HUES48 (cell line): ENCODE results near the gene RABL3.
"Not testable (repeated sequence)": the region's sequence is repeated elsewhere in the genome, so short reads cannot be mapped to it uniquely, and the experiment has no call there.

Experiments used
- H3K27ac ChIP-seq: one replicate; pipeline ENCODE4 v1.7.0; 2013; ENCODE audit warnings: low read depth, low read length, inconsistent platforms
- H3K27me3 ChIP-seq: 2 replicates; pipeline ENCODE4 v1.6.1; 2013; ENCODE audit warnings: mild to moderate bottlenecking, low read length; ENCODE audit not compliant: control insufficient read depth, insufficient read depth
- H3K36me3 ChIP-seq: 2 replicates; pipeline ENCODE4 v1.6.1; 2013; ENCODE audit warnings: low read length; ENCODE audit not compliant: control insufficient read depth, insufficient read depth
- H3K4me1 ChIP-seq: 2 replicates; pipeline ENCODE4 v1.6.1; 2013; ENCODE audit warnings: mild to moderate bottlenecking, low read length; ENCODE audit not compliant: control insufficient read depth, insufficient read depth
- H3K4me3 ChIP-seq: 2 replicates; pipeline ENCODE4 v1.5.1; 2013; ENCODE audit warnings: mild to moderate bottlenecking, low read depth, low read length
- H3K9ac ChIP-seq: 2 replicates; pipeline ENCODE4 v1.6.1; 2013; ENCODE audit warnings: mild to moderate bottlenecking, low read depth, low read length, moderate library complexity
- H3K9me3 ChIP-seq: 2 replicates; pipeline ENCODE4 v1.6.1; 2013; ENCODE audit warnings: low read length; ENCODE audit not compliant: control insufficient read depth, insufficient read depth

Gene RABL3

DNA sequence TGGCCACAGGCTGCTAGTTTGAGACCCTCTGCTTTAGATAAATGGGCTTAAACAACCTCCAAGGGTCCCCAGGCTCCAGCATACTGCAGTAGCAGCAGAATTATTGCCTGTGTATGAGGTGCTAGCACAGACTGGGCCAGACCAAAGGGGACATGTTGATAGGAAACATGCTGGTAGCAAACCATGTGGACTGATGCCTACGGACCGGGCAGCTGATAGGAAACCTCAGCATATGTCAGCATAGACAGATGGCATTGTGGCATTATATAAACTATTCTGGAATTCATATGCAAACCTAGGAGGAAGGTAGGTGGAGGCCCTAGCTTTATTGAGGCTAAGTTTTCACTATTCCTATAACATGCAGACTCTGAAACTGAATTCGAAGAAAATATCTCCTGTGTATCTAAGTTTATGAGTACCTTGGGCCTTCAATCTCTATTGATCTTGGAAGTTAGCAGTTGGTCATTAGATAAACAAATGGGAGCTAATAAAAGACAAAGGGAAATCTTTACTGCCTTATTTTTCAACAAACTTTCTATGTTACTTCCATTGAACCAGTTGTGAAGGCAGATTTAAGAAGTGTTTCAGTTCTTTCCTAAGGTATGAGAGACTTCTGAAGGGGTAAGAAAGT is 58.5 kb downstream of the RABL3 start:
- H3K4me1 ChIP-seq = peaks cover 28% of the 10 kb centered on the region
- H3K27ac ChIP-seq = no peak overlapping the region

DNA sequence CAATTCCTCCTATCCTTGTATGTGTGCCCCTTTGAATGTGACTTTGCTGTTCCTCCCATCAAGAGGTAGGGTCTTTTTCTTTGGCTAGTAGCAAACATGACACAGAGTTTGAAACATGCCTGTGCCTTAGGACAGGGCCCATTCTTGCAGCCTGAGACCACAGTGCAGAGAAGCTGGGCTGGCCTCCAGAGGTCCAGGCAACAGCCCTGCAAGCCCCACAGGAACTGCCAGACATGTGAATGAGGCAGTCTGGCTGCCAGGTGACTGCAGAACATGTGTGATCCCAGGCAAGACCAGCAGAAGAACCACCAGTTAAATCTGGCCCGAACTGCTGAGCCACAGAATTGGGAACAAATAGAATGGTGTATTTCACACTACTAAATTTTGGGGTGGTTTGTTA is 59.1 kb downstream of the RABL3 start:
- Histone ChIP-seq H3K4me1 (peaks cover 31% of the 10 kb centered on the region), H3K27ac (no peak overlapping the region), H3K9me3 (no peaks in the 10 kb centered on the region), H3K4me3 (no peak overlapping the region), H3K9ac (no peak overlapping the region), H3K27me3 (no peaks in the 10 kb centered on the region), H3K36me3 (no peaks in the 10 kb centered on the region)

More for the DNA sequence above, 58.5 kb downstream of the RABL3 start:
- H3K36me3 ChIP-seq = no peaks in the 10 kb centered on the region
- no peak overlapping the region for H3K4me3 ChIP-seq
- H3K9ac ChIP-seq = no peak overlapping the region
- no peaks in the 10 kb centered on the region for H3K9me3 ChIP-seq
- H3K27me3 ChIP-seq = no peaks in the 10 kb centered on the region

DNA sequence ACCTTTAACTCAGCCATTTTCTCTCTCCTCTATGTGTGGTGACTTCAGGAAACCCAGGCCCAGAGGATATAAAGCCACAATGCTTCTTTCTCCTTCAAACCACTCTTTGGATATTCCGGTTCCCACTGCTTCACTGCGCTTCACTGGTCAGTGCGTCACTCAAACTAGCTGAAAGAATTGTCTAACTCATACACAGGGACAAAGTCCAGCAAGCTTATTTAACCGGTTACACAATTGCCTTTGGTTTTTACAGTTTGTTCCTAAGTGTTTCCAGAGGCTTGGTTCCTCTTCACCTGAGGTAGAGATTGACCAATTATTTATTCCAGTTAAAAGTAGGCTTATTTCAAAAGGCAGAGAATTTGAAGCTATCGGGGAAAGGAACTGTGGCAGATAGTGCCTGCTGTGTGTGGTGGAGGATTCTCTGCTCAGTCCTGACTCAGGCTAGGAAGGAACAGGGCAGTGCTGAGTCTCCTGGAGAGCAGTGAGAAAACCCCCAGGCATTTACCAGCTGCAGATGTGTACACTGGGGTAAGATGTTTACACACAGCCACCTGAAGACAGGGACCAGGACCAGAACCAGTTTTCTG is 60.1 kb downstream of the RABL3 start, which contains the start of gene HGD:
Gene HGD (minus strand): TSS at position 145 of the 587 bp plus-strand sequence. CDS start 128 bp downstream, at position 17.
- Histone ChIP-seq H3K9me3 (no peaks in the 10 kb centered on the region), H3K36me3 (no peaks in the 10 kb centered on the region), H3K9ac (no peak within 1 kb of the TSS), H3K27me3 (no peaks in the 10 kb centered on the region), H3K4me1 (peaks cover 36% of the 10 kb centered on the region), H3K4me3 (no peak within 1 kb of the TSS), H3K27ac (peak within 1 kb of the TSS; percentile 97)

DNA sequence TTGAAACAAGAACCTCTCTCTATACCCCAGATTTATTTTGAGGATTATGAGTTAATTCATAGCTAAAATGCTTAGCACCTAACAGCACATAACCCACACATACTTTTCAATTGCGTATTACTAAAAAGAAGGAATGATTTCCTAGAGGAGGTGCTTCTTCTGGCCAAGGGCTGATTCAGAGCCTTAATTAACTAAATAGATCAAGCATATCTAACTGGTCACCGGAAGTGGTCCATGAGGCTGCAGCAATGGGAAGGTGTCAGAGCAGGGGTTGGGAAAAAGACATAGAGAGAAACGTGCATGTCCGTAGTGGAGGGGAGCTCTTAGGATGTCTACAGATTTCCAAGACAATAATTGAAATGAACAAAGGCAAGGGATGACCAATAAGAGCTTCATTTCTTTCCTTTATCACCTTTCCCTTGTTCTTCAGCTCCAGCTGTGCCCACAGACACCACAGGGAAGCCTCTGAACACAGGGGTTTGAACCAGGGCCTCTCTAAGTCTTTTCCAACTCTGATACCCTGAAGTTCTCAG is 60.7 kb downstream of the RABL3 start:
- H3K9me3 ChIP-seq = no peaks in the 10 kb centered on the region
- no peak overlapping the region for H3K9ac ChIP-seq
- no peak overlapping the region for H3K4me3 ChIP-seq
- H3K4me1 ChIP-seq = peaks cover 40% of the 10 kb centered on the region
- H3K27me3 ChIP-seq = no peaks in the 10 kb centered on the region
- no peaks in the 10 kb centered on the region for H3K36me3 ChIP-seq
- H3K27ac ChIP-seq = peak overlapping the region; percentile 97

DNA sequence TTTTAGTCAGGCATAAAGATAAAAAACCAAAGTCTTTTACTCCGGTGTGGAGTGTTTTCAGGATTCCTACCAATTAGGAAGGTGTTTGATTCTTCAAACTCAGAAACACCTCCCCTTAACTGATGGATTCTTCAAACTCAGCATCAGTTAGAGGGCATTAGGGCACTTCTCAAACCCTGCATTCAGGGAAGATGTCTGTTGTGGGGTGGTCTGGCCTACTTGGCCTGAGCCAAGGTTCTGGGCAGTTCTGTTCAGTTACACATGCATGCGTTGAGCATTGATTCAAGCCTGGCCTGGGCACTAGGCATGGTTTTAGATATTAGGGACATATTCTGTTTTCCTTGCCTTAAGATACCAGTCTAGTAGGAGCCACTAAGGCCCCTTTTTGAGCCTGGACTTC is 61.3 kb downstream of the RABL3 start:
- Histone ChIP-seq H3K36me3 (no peaks in the 10 kb centered on the region), H3K4me1 (peaks cover 45% of the 10 kb centered on the region), H3K27me3 (no peaks in the 10 kb centered on the region), H3K4me3 (no peak overlapping the region), H3K27ac (peak overlapping the region; percentile 97), H3K9me3 (no peaks in the 10 kb centered on the region), H3K9ac (no peak overlapping the region)

DNA sequence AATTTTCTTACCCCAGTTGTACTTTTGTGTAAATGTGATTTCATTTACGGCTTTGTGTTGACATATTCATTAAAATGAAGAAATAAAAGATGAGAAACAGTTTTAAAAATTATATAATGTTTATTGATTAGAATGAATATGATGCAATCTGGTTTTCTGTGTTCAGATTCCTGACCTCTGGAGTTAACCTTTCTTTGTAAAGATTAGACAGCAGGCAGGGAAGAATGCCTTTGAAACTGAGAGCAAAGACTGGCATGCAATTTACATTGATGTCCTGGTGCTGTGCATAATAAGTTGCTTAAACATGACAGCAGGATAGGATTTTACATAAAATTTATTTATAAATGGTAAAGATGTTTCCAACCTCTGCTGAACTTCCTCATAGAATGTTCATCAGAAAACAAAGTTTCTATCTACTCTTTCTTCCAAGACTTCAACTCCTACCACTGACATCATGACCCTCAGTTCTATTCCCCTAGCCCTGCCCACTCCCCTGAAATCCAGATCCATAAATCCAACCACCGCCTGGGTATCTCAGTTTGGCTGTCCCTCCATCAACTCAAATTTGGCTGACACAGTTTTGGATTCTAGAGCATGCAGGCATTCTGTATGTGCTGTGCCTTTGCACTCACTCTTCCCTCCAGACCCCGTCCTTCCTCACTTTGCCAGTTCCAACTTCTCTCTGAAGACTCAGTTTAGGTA is 62.0 kb downstream of the RABL3 start:
- H3K9ac ChIP-seq = peak overlapping the region; percentile 33; the same call in 1 of the 2 replicates
- H3K9me3 ChIP-seq = no peaks in the 10 kb centered on the region
- peak overlapping the region; percentile 97 for H3K27ac ChIP-seq
- no peaks in the 10 kb centered on the region for H3K27me3 ChIP-seq
- H3K36me3 ChIP-seq = no peaks in the 10 kb centered on the region
- H3K4me1 ChIP-seq = peaks cover 48% of the 10 kb centered on the region
- H3K4me3 ChIP-seq = no peak overlapping the region

DNA sequence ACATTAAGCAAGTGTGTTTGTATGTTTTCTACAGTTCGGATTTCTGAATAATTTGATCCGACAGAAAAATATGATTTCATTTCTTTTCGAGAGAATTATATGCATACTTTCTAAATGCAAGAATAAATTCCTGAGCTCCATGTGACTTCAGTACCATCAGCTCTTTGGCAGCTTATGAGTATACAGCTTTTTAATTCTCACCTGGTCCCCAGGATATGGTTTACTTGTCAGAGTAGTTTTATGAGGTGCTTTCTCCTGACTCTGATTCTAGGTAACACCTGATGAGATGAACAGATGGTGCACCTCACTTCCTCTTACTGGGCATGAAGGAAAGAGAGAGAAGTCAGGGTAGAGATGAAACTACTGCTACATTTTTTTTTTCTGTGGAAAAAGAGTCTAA is 63.3 kb downstream of the RABL3 start:
- H3K9ac ChIP-seq = peak overlapping the region; percentile 58
- peaks cover 48% of the 10 kb centered on the region for H3K4me1 ChIP-seq
- H3K27me3 ChIP-seq = no peaks in the 10 kb centered on the region
- peak overlapping the region; percentile 97 for H3K27ac ChIP-seq
- no peaks in the 10 kb centered on the region for H3K9me3 ChIP-seq
- H3K4me3 ChIP-seq = no peak overlapping the region
- H3K36me3 ChIP-seq = no peaks in the 10 kb centered on the region

DNA sequence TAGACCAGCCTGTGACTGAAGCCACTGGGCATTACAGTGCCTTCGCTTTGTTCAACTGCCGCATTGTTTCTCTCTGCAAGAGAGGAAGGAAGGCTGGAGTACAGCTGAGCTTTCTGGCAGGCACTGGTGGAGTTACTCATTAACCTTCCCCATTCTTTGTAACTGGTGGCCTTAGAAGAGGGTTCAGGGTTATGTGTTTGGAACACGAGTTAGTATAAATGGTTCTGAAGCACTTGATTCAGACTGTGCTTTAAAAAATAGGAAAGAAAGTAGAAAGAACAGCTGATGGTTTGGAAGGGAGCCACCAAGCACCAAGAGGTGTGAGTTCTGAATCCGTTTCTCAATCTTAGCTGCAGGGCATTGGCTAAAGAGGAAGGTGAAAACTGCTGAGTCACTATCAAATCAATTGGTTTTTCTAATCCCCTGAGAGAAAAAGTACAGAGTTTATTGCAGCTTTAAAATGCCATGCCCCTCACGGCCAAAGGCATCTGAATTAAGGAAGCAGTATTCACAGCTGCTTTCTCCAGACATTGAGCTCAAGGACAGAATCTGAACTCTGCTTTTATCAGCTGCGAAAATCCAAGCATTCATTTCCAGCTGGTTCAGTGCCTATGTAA is 63.9 kb downstream of the RABL3 start:
- Histone ChIP-seq H3K27ac (peak overlapping the region; percentile 97), H3K36me3 (no peaks in the 10 kb centered on the region), H3K27me3 (no peaks in the 10 kb centered on the region), H3K9ac (peak overlapping the region; percentile 58), H3K4me1 (peaks cover 50% of the 10 kb centered on the region), H3K9me3 (no peaks in the 10 kb centered on the region), H3K4me3 (peak overlapping the region; percentile 8; the same call in 1 of the 2 replicates)

DNA sequence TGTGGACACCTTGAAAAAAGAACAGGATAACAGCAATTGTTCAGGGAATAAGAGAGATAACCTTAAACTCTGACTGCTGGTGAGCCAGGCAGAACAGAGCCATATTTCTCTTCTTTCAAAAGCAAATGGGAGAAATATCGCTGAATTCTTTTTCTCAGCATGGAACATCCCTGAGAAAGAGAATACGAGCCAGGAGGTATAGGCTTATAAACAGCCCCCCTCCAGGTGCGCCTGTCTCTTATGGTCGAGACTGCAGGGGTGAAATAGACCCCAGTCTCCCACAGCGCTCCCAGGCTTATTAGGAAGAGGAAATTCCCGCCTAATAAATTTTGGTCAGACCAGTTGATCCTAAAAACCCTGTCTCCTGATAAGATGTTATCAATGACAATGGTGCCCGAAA is 65.1 kb downstream of the RABL3 start:
- H3K27ac ChIP-seq = peak overlapping the region; percentile 97
- H3K9ac ChIP-seq = 0 out of 2 replicates have a peak overlapping the region, but pooled peaks have one; percentile 7
- peaks cover 52% of the 10 kb centered on the region for H3K4me1 ChIP-seq
- H3K9me3 ChIP-seq, H3K4me3 ChIP-seq, H3K36me3 ChIP-seq, H3K27me3 ChIP-seq: not testable (repeated sequence)

DNA sequence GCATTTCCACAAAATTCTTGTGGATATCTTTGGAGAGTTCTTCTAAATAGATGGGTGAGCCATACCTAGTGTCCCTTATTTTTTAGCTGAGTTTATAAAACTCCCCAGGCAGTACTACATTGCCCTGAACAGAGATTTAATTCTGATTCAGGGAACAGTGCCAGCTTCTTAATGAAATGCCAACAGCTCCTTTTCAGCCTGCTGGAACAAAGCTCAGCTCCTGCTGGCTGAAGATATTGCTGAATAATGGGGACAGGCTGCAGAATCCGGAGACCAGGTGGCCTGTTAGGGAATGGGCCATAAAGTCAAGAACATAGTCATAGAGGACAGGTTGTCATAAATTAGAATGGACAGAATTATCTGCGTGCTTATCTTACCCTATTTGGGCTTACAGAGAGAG is 69.2 kb downstream of the RABL3 start:
- Histone ChIP-seq H3K4me1 (peaks cover 22% of the 10 kb centered on the region), H3K9me3 (no peaks in the 10 kb centered on the region), H3K36me3 (no peaks in the 10 kb centered on the region), H3K4me3 (no peak overlapping the region), H3K9ac (no peak overlapping the region), H3K27ac (no peak overlapping the region), H3K27me3 (no peaks in the 10 kb centered on the region)
